ENCODE data around the gene VDR.

VDR gene

GRCh38 chr12:47849261-47849660 lies 55.5 kb downstream of the VDR start:
- no peaks in the 10 kb centered on the region for H3K9me3 ChIP-seq (ENCODE audit: insufficient read depth, low read length)
- no peak overlapping the region for H3K27ac ChIP-seq (ENCODE audit: low read length)
- H2AFZ ChIP-seq (ENCODE audit: low read depth, low read length), result no peak overlapping the region

GRCh38 chr12:47848853-47849252 lies 55.9 kb downstream of the VDR start:
- H2AFZ ChIP-seq (ENCODE audit: low read depth, low read length), result no peak overlapping the region

More at GRCh38 chr12:47849261-47849660, 55.5 kb downstream of the VDR start:
- H3K4me2 ChIP-seq (ENCODE audit: low read length), result no peak overlapping the region
- no peak overlapping the region for H3K9ac ChIP-seq (ENCODE audit: low read length)
- H4K20me1 ChIP-seq (ENCODE audit: insufficient read depth, low read length), result no peaks in the 10 kb centered on the region
- H3K27me3 ChIP-seq (ENCODE audit: low read depth, low read length), result peaks cover 20% of the 10 kb centered on the region
- TF ChIP-seq EZH2phosphoT487 (IDR thresholded peaks at IDR 0.05; ENCODE audit: low read depth), result no peak
- no peak for TF ChIP-seq CTCF (IDR thresholded peaks at IDR 0.05; ENCODE audit: low read depth, low read length)
- H3K4me3 ChIP-seq (ENCODE audit: low read length), result no peak overlapping the region
- H3K79me2 ChIP-seq (ENCODE audit: low read length), result no peaks in the 10 kb centered on the region
- H3K36me3 ChIP-seq (replicated peaks; ENCODE audit: low read depth, low read length), result no peaks in the 10 kb centered on the region
- H3K4me1 ChIP-seq (ENCODE audit: low read length), result no peaks in the 10 kb centered on the region

GRCh38 chr12:47846294-47846996 lies 58.3 kb downstream of the VDR start:
- Histone ChIP-seq H3K4me3 (ENCODE audit: low read length) (no peak overlapping the region), H3K36me3 (replicated peaks; ENCODE audit: low read depth, low read length) (no peaks in the 10 kb centered on the region), H3K4me2 (ENCODE audit: low read length) (no peak overlapping the region), H4K20me1 (ENCODE audit: insufficient read depth, low read length) (no peaks in the 10 kb centered on the region), H3K9ac (ENCODE audit: low read length) (no peak overlapping the region), H3K27ac (ENCODE audit: low read length) (no peak overlapping the region), H3K9me3 (ENCODE audit: insufficient read depth, low read length) (no peaks in the 10 kb centered on the region), H3K27me3 (ENCODE audit: low read depth, low read length) (peaks cover 37% of the 10 kb centered on the region), H3K79me2 (ENCODE audit: low read length) (no peaks in the 10 kb centered on the region), H2AFZ (ENCODE audit: low read depth, low read length) (no peak overlapping the region), H3K4me1 (ENCODE audit: low read length) (no peaks in the 10 kb centered on the region)
- TF ChIP-seq EZH2phosphoT487 (IDR thresholded peaks at IDR 0.05; ENCODE audit: low read depth) (no peak), CTCF (IDR thresholded peaks at IDR 0.05; ENCODE audit: low read depth, low read length) (no peak)

More at GRCh38 chr12:47848853-47849252, 55.9 kb downstream of the VDR start:
- no peaks in the 10 kb centered on the region for H4K20me1 ChIP-seq (ENCODE audit: insufficient read depth, low read length)
- no peaks in the 10 kb centered on the region for H3K36me3 ChIP-seq (replicated peaks; ENCODE audit: low read depth, low read length)
- peaks cover 24% of the 10 kb centered on the region for H3K27me3 ChIP-seq (ENCODE audit: low read depth, low read length)
- H3K9ac ChIP-seq (ENCODE audit: low read length), result no peak overlapping the region
- H3K4me3 ChIP-seq (ENCODE audit: low read length), result no peak overlapping the region
- no peaks in the 10 kb centered on the region for H3K4me1 ChIP-seq (ENCODE audit: low read length)
- H3K9me3 ChIP-seq (ENCODE audit: insufficient read depth, low read length), result no peaks in the 10 kb centered on the region
- H3K79me2 ChIP-seq (ENCODE audit: low read length), result no peaks in the 10 kb centered on the region
- H3K4me2 ChIP-seq (ENCODE audit: low read length), result no peak overlapping the region
- no peak overlapping the region for H3K27ac ChIP-seq (ENCODE audit: low read length)
- no peak for TF ChIP-seq EZH2phosphoT487 (IDR thresholded peaks at IDR 0.05; ENCODE audit: low read depth)
- no peak for TF ChIP-seq CTCF (IDR thresholded peaks at IDR 0.05; ENCODE audit: low read depth, low read length)

GRCh38 chr12:47845081-47845480 lies 59.7 kb downstream of the VDR start:
- no peak overlapping the region for H3K9ac ChIP-seq (ENCODE audit: low read length)
- H3K4me2 ChIP-seq (ENCODE audit: low read length), result no peak overlapping the region
- H3K36me3 ChIP-seq (replicated peaks; ENCODE audit: low read depth, low read length), result no peaks in the 10 kb centered on the region
- no peak overlapping the region for H2AFZ ChIP-seq (ENCODE audit: low read depth, low read length)
- H4K20me1 ChIP-seq (ENCODE audit: insufficient read depth, low read length), result no peaks in the 10 kb centered on the region
- no peaks in the 10 kb centered on the region for H3K79me2 ChIP-seq (ENCODE audit: low read length)
- peaks cover 50% of the 10 kb centered on the region for H3K27me3 ChIP-seq (ENCODE audit: low read depth, low read length)
- H3K4me3 ChIP-seq (ENCODE audit: low read length), result no peak overlapping the region
- no peaks in the 10 kb centered on the region for H3K9me3 ChIP-seq (ENCODE audit: insufficient read depth, low read length)
- TF ChIP-seq CTCF (IDR thresholded peaks at IDR 0.05; ENCODE audit: low read depth, low read length), result no peak
- no peak overlapping the region for H3K27ac ChIP-seq (ENCODE audit: low read length)
- H3K4me1 ChIP-seq (ENCODE audit: low read length), result no peaks in the 10 kb centered on the region
